ENCODE data around the gene PTK6.

PTK6 gene

GRCh38 chr20:63542031-63542559 lies 4.9 kb upstream of the PTK6 start:
- Histone ChIP-seq H3K9me3 (ENCODE audit: control insufficient read depth in 2 of 2, low read length in 2 of 2) (no peaks in the 10 kb centered on the region), H3K36me3 (ENCODE audit: control insufficient read depth in 2 of 2, insufficient read depth in 2 of 2, low read length in 2 of 2) (no peaks in the 10 kb centered on the region), H3K4me1 (ENCODE audit: control insufficient read depth in 2 of 2, insufficient read depth in 2 of 2, low read length in 2 of 2) (peaks cover 24 to 42% of the 10 kb centered on the region in 2 donors), H3K4me3 (ENCODE audit: low read length in 2 of 2) (peak overlapping the region; percentile 13 to 33), H3K9ac (ENCODE audit: low read depth in 1 of 2, low read length in 2 of 2) (peak overlapping the region in 1 of 2 donors; percentile 63), H3K27ac (ENCODE audit: low read depth in 2 of 2, low read length in 2 of 2) (peak overlapping the region; percentile 38 to 56), H3K27me3 (ENCODE audit: control insufficient read depth in 2 of 2, insufficient read depth in 2 of 2, low read length in 2 of 2) (peaks cover 0 to 5% of the 10 kb centered on the region in 2 donors)

GRCh38 chr20:63541371-63541770 lies 4.2 kb upstream of the PTK6 start:
- H3K27ac ChIP-seq (ENCODE audit: low read depth in 2 of 2, low read length in 2 of 2), result no peak overlapping the region
- H3K9me3 ChIP-seq (ENCODE audit: control insufficient read depth in 2 of 2, low read length in 2 of 2), result no peaks in the 10 kb centered on the region
- peak overlapping the region in 1 of 2 donors; percentile 63 for H3K9ac ChIP-seq (ENCODE audit: low read depth in 1 of 2, low read length in 2 of 2)
- no peaks in the 10 kb centered on the region for H3K36me3 ChIP-seq (ENCODE audit: control insufficient read depth in 2 of 2, insufficient read depth in 2 of 2, low read length in 2 of 2)
- no peaks in the 10 kb centered on the region for H3K27me3 ChIP-seq (ENCODE audit: control insufficient read depth in 2 of 2, insufficient read depth in 2 of 2, low read length in 2 of 2)
- H3K4me1 ChIP-seq (ENCODE audit: control insufficient read depth in 2 of 2, insufficient read depth in 2 of 2, low read length in 2 of 2), result peaks cover 26 to 45% of the 10 kb centered on the region in 2 donors
- no peak overlapping the region for H3K4me3 ChIP-seq (ENCODE audit: low read length in 2 of 2)

GRCh38 chr20:63540417-63541186 lies 3.4 kb upstream of the PTK6 start:
- peaks cover 21 to 41% of the 10 kb centered on the region in 2 donors for H3K4me1 ChIP-seq (ENCODE audit: control insufficient read depth in 2 of 2, insufficient read depth in 2 of 2, low read length in 2 of 2)
- no peaks in the 10 kb centered on the region for H3K9me3 ChIP-seq (ENCODE audit: control insufficient read depth in 2 of 2, low read length in 2 of 2)
- no peak overlapping the region for H3K9ac ChIP-seq (ENCODE audit: low read depth in 1 of 2, low read length in 2 of 2)
- H3K27me3 ChIP-seq (ENCODE audit: control insufficient read depth in 2 of 2, insufficient read depth in 2 of 2, low read length in 2 of 2), result no peaks in the 10 kb centered on the region
- H3K36me3 ChIP-seq (ENCODE audit: control insufficient read depth in 2 of 2, insufficient read depth in 2 of 2, low read length in 2 of 2), result no peaks in the 10 kb centered on the region
- H3K4me3 ChIP-seq (ENCODE audit: low read length in 2 of 2), result no peak overlapping the region
- no peak overlapping the region for H3K27ac ChIP-seq (ENCODE audit: low read depth in 2 of 2, low read length in 2 of 2)

DNA sequence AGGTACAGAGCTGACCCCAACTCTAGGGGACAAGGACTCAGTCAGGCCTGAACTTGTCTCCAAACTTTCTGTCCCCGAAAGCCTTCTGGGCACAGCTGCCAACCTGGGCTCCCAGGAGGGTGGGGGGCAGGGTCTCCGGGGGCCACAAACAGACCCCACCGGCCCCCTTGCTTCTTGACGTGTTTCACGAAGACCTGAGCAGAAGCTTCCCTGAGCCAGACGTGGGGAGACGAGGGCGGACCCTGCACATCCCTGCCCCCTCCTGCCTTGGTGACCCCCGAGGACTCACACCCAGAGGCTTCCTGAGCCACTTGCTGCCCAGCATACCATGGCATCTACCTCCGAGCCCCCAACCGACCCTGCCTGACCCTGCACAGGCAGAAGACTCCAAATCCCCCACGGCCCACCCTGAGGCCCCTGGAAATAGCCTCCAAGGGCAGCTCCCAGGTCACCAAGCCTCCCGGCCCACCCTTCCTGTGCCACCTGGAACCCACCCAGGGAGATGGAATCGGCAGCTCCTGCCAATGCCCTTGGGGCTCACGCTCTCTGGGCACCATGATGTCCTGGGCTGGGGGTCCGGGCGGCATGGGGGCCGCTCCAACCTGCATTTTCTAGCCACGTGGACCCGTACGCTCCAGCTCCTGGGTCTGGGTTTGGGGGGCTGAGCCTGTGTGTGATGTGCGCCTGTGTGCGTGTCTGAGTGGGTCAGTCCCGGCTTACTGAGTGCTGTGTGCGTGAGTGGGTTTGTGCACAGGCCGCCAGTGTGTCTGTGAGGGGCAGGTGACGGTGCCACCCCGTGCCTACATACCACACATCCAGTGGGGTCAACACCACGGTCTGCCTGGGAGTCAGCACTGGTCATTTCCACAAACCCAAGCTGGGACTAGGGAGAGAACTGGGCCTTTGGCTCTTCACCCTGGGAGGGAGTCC lies 2.5 kb upstream of the PTK6 start:
- peak overlapping the region in 1 of 2 donors; percentile 28 for H3K9ac ChIP-seq (ENCODE audit: low read depth in 1 of 2, low read length in 2 of 2)
- peaks cover 20 to 40% of the 10 kb centered on the region in 2 donors for H3K4me1 ChIP-seq (ENCODE audit: control insufficient read depth in 2 of 2, insufficient read depth in 2 of 2, low read length in 2 of 2)
- H3K9me3 ChIP-seq (ENCODE audit: control insufficient read depth in 2 of 2, low read length in 2 of 2), result no peaks in the 10 kb centered on the region
- no peak overlapping the region for H3K4me3 ChIP-seq (ENCODE audit: low read length in 2 of 2)
- no peaks in the 10 kb centered on the region for H3K36me3 ChIP-seq (ENCODE audit: control insufficient read depth in 2 of 2, insufficient read depth in 2 of 2, low read length in 2 of 2)
- no peaks in the 10 kb centered on the region for H3K27me3 ChIP-seq (ENCODE audit: control insufficient read depth in 2 of 2, insufficient read depth in 2 of 2, low read length in 2 of 2)
- H3K27ac ChIP-seq (ENCODE audit: low read depth in 2 of 2, low read length in 2 of 2), result peak overlapping the region; percentile 99

- no peaks in the 10 kb centered on the region for H3K27me3 ChIP-seq (ENCODE audit: control insufficient read depth in 2 of 2, insufficient read depth in 2 of 2, low read length in 2 of 2)
- peak overlapping the region in 1 of 2 donors; percentile 28 for H3K9ac ChIP-seq (ENCODE audit: low read depth in 1 of 2, low read length in 2 of 2)
- peaks cover 24 to 40% of the 10 kb centered on the region in 2 donors for H3K4me1 ChIP-seq (ENCODE audit: control insufficient read depth in 2 of 2, insufficient read depth in 2 of 2, low read length in 2 of 2)
- H3K27ac ChIP-seq (ENCODE audit: low read depth in 2 of 2, low read length in 2 of 2), result peak overlapping the region; percentile 99
- peak overlapping the region in 1 of 2 donors; percentile 28 for H3K4me3 ChIP-seq (ENCODE audit: low read length in 2 of 2)
- no peaks in the 10 kb centered on the region for H3K9me3 ChIP-seq (ENCODE audit: control insufficient read depth in 2 of 2, low read length in 2 of 2)
- no peaks in the 10 kb centered on the region for H3K36me3 ChIP-seq (ENCODE audit: control insufficient read depth in 2 of 2, insufficient read depth in 2 of 2, low read length in 2 of 2)
Measured at GRCh38 chr20:63539092-63539430, 1.9 kb upstream of the PTK6 start.

GRCh38 chr20:63538204-63539091 lies 1.3 kb upstream of the PTK6 start:
- H3K4me3 ChIP-seq (ENCODE audit: low read length in 2 of 2), result peak overlapping the region; percentile 78 to 80

DNA sequence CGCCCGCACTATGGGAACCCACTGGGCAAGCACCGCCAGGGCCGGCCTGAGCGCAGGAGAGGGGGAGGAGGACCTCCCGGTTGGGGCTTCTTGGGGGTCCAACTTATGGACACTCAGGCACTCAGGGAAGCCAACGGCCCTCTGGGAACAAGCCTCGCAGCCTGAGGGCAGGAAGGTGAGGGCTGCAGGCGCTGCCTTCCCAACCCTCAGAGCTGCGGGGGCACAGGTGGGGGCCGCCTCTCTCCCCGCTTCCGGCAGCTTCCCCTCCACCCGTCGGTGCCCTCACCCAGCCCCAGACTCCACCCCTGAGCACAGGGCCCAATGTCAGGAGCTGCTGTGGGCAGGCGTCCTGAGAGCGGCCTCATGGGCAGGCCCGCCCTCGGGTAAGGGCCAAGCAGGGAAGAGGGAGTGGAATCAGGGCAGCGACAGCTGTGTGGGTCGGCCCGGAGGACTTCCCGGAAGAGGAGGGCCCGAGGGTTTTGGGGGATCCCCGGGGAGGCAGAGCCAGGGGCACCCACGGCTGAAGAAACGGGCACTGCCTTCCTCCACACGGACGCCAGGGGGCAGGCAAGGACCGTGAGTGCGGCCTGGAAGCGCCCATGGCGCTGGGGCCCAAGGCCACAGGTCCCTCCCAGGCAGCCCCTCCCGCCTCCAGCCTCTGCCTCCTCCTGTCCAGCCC lies 488 bp upstream of the PTK6 start:
- no peaks in the 10 kb centered on the region for H3K36me3 ChIP-seq (ENCODE audit: control insufficient read depth in 2 of 2, insufficient read depth in 2 of 2, low read length in 2 of 2)
- H3K9me3 ChIP-seq (ENCODE audit: control insufficient read depth in 2 of 2, low read length in 2 of 2), result no peaks in the 10 kb centered on the region
- H3K27me3 ChIP-seq (ENCODE audit: control insufficient read depth in 2 of 2, insufficient read depth in 2 of 2, low read length in 2 of 2), result no peaks in the 10 kb centered on the region
- H3K27ac ChIP-seq (ENCODE audit: low read depth in 2 of 2, low read length in 2 of 2), result peak overlapping the region; percentile 99
- peaks cover 30 to 46% of the 10 kb centered on the region in 2 donors for H3K4me1 ChIP-seq (ENCODE audit: control insufficient read depth in 2 of 2, insufficient read depth in 2 of 2, low read length in 2 of 2)
- peak overlapping the region; percentile 78 to 80 for H3K4me3 ChIP-seq (ENCODE audit: low read length in 2 of 2)
- H3K9ac ChIP-seq (ENCODE audit: low read depth in 1 of 2, low read length in 2 of 2), result peak overlapping the region; percentile 87 to 99

More at GRCh38 chr20:63538204-63539091, 1.3 kb upstream of the PTK6 start:
- Histone ChIP-seq H3K36me3 (ENCODE audit: control insufficient read depth in 2 of 2, insufficient read depth in 2 of 2, low read length in 2 of 2) (no peaks in the 10 kb centered on the region), H3K27me3 (ENCODE audit: control insufficient read depth in 2 of 2, insufficient read depth in 2 of 2, low read length in 2 of 2) (no peaks in the 10 kb centered on the region), H3K9me3 (ENCODE audit: control insufficient read depth in 2 of 2, low read length in 2 of 2) (no peaks in the 10 kb centered on the region), H3K9ac (ENCODE audit: low read depth in 1 of 2, low read length in 2 of 2) (peak overlapping the region; percentile 63 to 99), H3K4me1 (ENCODE audit: control insufficient read depth in 2 of 2, insufficient read depth in 2 of 2, low read length in 2 of 2) (peaks cover 28 to 45% of the 10 kb centered on the region in 2 donors), H3K27ac (ENCODE audit: low read depth in 2 of 2, low read length in 2 of 2) (peak overlapping the region; percentile 99)

DNA sequence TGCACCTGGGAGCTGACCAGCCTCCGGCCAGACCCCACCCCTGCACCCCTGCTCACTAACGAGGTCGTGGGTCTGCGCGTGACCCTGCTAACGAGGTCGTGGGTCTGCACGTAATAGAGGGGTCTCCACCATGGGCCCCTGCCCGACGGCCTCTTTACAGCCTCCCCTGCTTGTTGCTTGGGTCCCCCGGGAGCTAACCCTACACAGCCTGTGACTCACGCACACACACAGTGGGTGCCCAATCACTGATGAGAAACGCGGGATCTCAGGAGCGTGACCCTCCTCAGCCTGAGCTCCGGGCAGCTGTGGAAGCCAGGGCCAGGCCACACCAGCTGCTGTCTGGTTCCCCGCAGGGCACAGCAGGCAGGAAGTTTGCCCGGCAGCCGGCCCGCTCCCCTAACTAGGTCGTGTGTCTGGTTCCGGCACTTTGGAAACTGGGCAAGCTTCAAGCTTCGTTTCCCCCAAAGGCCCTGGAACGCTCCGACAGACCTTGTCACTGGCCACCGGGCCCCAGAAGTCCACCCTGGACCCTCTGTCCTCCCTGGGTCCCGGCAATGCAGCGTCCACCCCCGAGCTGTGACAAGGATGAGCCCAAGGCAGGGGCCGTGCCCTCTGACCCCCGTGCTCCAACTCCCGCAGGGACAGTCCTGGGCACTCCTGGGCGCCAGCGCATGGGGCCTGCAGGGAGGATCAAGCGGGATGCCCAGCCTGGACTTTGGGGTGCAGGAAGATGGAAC lies 767 bp downstream of the PTK6 start:
- Histone ChIP-seq H3K27ac (ENCODE audit: low read depth in 2 of 2, low read length in 2 of 2) (peak overlapping the region; percentile 99), H3K4me3 (ENCODE audit: low read length in 2 of 2) (peak overlapping the region; percentile 78 to 80), H3K27me3 (ENCODE audit: control insufficient read depth in 2 of 2, insufficient read depth in 2 of 2, low read length in 2 of 2) (no peaks in the 10 kb centered on the region), H3K9ac (ENCODE audit: low read depth in 1 of 2, low read length in 2 of 2) (peak overlapping the region; percentile 87 to 99), H3K9me3 (ENCODE audit: control insufficient read depth in 2 of 2, low read length in 2 of 2) (no peaks in the 10 kb centered on the region), H3K4me1 (ENCODE audit: control insufficient read depth in 2 of 2, insufficient read depth in 2 of 2, low read length in 2 of 2) (peaks cover 33 to 52% of the 10 kb centered on the region in 2 donors), H3K36me3 (ENCODE audit: control insufficient read depth in 2 of 2, insufficient read depth in 2 of 2, low read length in 2 of 2) (peaks cover 3% of the 10 kb centered on the region in 2 donors)
